H9 (cell line): ENCODE results near the gene BPIFB3. TPM values are rescaled to one million over a fixed set of nuclear protein-coding genes. Genes with fewer than 3 reads are reported as not detected.

Experiments
- DNase-seq: peaks from one replicate; pipeline ENCODE4 v3.0.0-alpha.2; 2017
- H2AFZ ChIP-seq: one replicate; pipeline ENCODE4 v1.6.1; 2013; ENCODE audit warnings: mild to moderate bottlenecking, low read length, control low read depth, moderate library complexity
- H2AK5ac ChIP-seq: 2 replicates; pipeline ENCODE4 v1.6.1; 2013; ENCODE audit warnings: low read length, control low read depth, mixed read lengths; ENCODE audit not compliant: insufficient read length
- H2BK120ac ChIP-seq: one replicate; pipeline ENCODE4 v1.6.1; 2013; ENCODE audit warnings: low read depth, mild to moderate bottlenecking, low read length, control low read depth, inconsistent platforms; ENCODE audit not compliant: poor library complexity, severe bottlenecking
- H2BK12ac ChIP-seq: 2 replicates; pipeline ENCODE4 v1.6.1; 2013; ENCODE audit warnings: low read length, control low read depth, mixed read lengths, low read depth; ENCODE audit not compliant: insufficient read length
- H2BK15ac ChIP-seq: 2 replicates; pipeline ENCODE4 v1.6.1; 2013; ENCODE audit warnings: low read depth, low read length, control low read depth
- H2BK20ac ChIP-seq: one replicate; pipeline ENCODE4 v1.6.1; 2013; ENCODE audit warnings: low read depth, mild to moderate bottlenecking, low read length, control low read depth, inconsistent platforms; ENCODE audit not compliant: poor library complexity, severe bottlenecking
- H2BK5ac ChIP-seq: 2 replicates; pipeline ENCODE4 v1.6.1; 2013; ENCODE audit warnings: low read length, control low read depth, mixed read lengths; ENCODE audit not compliant: insufficient read length
- H3K14ac ChIP-seq: 2 replicates; pipeline ENCODE4 v1.6.1; 2013; ENCODE audit warnings: low read length, control low read depth; ENCODE audit not compliant: insufficient read depth
- H3K18ac ChIP-seq: 2 replicates; pipeline ENCODE4 v1.6.1; 2013; ENCODE audit warnings: low read depth, mild to moderate bottlenecking, mixed read lengths, low read length, control low read depth; ENCODE audit not compliant: insufficient read length
- H3K23ac ChIP-seq: 2 replicates; pipeline ENCODE4 v1.6.1; 2013; ENCODE audit warnings: low read length, control low read depth, mixed read lengths, low read depth; ENCODE audit not compliant: insufficient read length
- H3K23me2 ChIP-seq: 2 replicates; pipeline ENCODE4 v1.6.1; 2013; ENCODE audit warnings: low read depth, mild to moderate bottlenecking, mixed read lengths, low read length, control low read depth; ENCODE audit not compliant: insufficient read length, poor library complexity, severe bottlenecking
- H3K27ac ChIP-seq: 2 replicates; pipeline ENCODE4 v1.5.1; 2013; ENCODE audit warnings: low read length, control low read depth, mixed read lengths, low read depth; ENCODE audit not compliant: insufficient read length
- H3K27me3 ChIP-seq: 2 replicates; pipeline ENCODE4 v1.6.1; 2013; ENCODE audit warnings: low read length, control low read depth, inconsistent platforms; ENCODE audit not compliant: insufficient read depth
- H3K4ac ChIP-seq: 2 replicates; pipeline ENCODE4 v1.6.1; 2013; ENCODE audit warnings: low read depth, mild to moderate bottlenecking, control low read depth, inconsistent platforms, low read length, moderate library complexity
- H3K4me1 ChIP-seq: 2 replicates; pipeline ENCODE4 v1.6.1; 2013; ENCODE audit warnings: low read length, control low read depth, inconsistent platforms; ENCODE audit not compliant: insufficient read depth
- H3K4me2 ChIP-seq: 2 replicates; pipeline ENCODE4 v1.6.1; 2013; ENCODE audit warnings: low read length, control low read depth, mixed read lengths; ENCODE audit not compliant: insufficient read length, insufficient read depth
- H3K56ac ChIP-seq: 2 replicates; pipeline ENCODE4 v1.6.1; 2013; ENCODE audit warnings: low read depth, mild to moderate bottlenecking, mixed read lengths, low read length, control low read depth; ENCODE audit not compliant: insufficient read length
- H3K79me1 ChIP-seq: 2 replicates; pipeline ENCODE4 v1.6.1; 2013; ENCODE audit warnings: low read depth, mild to moderate bottlenecking, moderate library complexity, low read length, control low read depth, inconsistent platforms; ENCODE audit not compliant: insufficient read depth, poor library complexity, severe bottlenecking
- H3K79me2 ChIP-seq: 2 replicates; pipeline ENCODE4 v1.6.1; 2013; ENCODE audit warnings: low read length, control low read depth, inconsistent platforms; ENCODE audit not compliant: insufficient read depth
- H3K9ac ChIP-seq: 2 replicates; pipeline ENCODE4 v1.6.1; 2013; ENCODE audit warnings: low read length, control low read depth, mixed read lengths; ENCODE audit not compliant: insufficient read length; ENCODE audit errors: extremely low read depth
- H3K9me3 ChIP-seq: one replicate; pipeline ENCODE4 v1.6.1; 2013; ENCODE audit warnings: low read depth, low read length, inconsistent platforms; ENCODE audit not compliant: control insufficient read depth
- H3T11ph ChIP-seq: one replicate; pipeline ENCODE4 v1.6.1; 2013; ENCODE audit warnings: mild to moderate bottlenecking, low read length, control low read depth, inconsistent platforms
- H4K20me1 ChIP-seq: one replicate; pipeline ENCODE4 v1.6.1; 2013; ENCODE audit not compliant: control insufficient read depth, insufficient read length, insufficient read depth
- H4K5ac ChIP-seq: 2 replicates; pipeline ENCODE4 v1.6.1; 2013; ENCODE audit warnings: low read depth, mild to moderate bottlenecking, mixed read lengths, low read length, control low read depth; ENCODE audit not compliant: insufficient read length
- H4K8ac ChIP-seq: replicated peaks from 2 replicates; pipeline ENCODE4 v1.6.1; 2013; ENCODE audit warnings: low read length, control low read depth, mixed read lengths, low read depth; ENCODE audit not compliant: insufficient read length
- H4K91ac ChIP-seq: 2 replicates; pipeline ENCODE4 v1.6.1; 2013; ENCODE audit warnings: low read depth, mild to moderate bottlenecking, moderate library complexity, mixed read lengths, low read length, control low read depth; ENCODE audit not compliant: insufficient read length
- H3K27ac Mint-ChIP-seq, 3 experiments: 2 replicates in 2 of 3; 3 replicates in 1 of 3; pipeline ENCODE4 v1.8.0; 2020 to 2021; ENCODE audit warnings: mixed read lengths in 3 of 3, mild to moderate bottlenecking in 1 of 3, moderate library complexity in 1 of 3
- H3K27me3 Mint-ChIP-seq: 2 replicates; pipeline ENCODE4 v1.8.0; 2021; ENCODE audit warnings: low read depth, mild to moderate bottlenecking, moderate library complexity, mixed read lengths
- H3K36me3 Mint-ChIP-seq, 3 experiments: 2 replicates in 2 of 3; 3 replicates in 1 of 3; pipeline ENCODE4 v1.8.0; 2020 to 2021; ENCODE audit warnings: low read depth in 3 of 3, mixed read lengths in 3 of 3; ENCODE audit not compliant: insufficient read depth in 1 of 3
- H3K4me1 Mint-ChIP-seq, 2 experiments: 2 replicates each; pipeline ENCODE4 v1.8.0; 2020; ENCODE audit warnings: mixed read lengths in 2 of 2
- H3K4me3 Mint-ChIP-seq, 2 experiments: 2 replicates in 1 of 2; 3 replicates in 1 of 2; pipeline ENCODE4 v1.8.0; 2020 to 2021; ENCODE audit warnings: mild to moderate bottlenecking in 2 of 2, mixed read lengths in 2 of 2, moderate library complexity in 1 of 2
- H3K9me3 Mint-ChIP-seq, 2 experiments: 2 replicates in 1 of 2; 3 replicates in 1 of 2; pipeline ENCODE4 v1.8.0; 2020; ENCODE audit warnings: mild to moderate bottlenecking in 2 of 2, mixed read lengths in 2 of 2, moderate library complexity in 1 of 2
- WGBS: extraction: QIAGEN DNeasy Blood & Tissue Kit; methylation state at CpG from one replicate; pipeline ENCODE4 v1.1.7; 2013; ENCODE audit warnings: missing lambda C conversion rate, low lambda C conversion rate, mixed read lengths; ENCODE audit not compliant: insufficient read length; ENCODE audit errors: extremely low coverage; 5-methylcytosine and 5-hydroxymethylcytosine counted together
- total RNA-seq: library from RNA; stranded (reverse); gene quantifications from 2 replicates; pipeline ENCODE4 v1.2.1, GENCODE V29; 2021
- TF ChIP-seq, protein P1 (sequence below): fragments of 200-600 bp; sonication (generic); conservative IDR thresholded peaks from 3 replicates; pipeline ENCODE4 v1.8.0; 2021; ENCODE audit warnings: antibody characterized with exemption, mild to moderate bottlenecking

The BPIFB3 gene
- total RNA-seq, 1 experiment from 2014 or later = not detected

DNA sequence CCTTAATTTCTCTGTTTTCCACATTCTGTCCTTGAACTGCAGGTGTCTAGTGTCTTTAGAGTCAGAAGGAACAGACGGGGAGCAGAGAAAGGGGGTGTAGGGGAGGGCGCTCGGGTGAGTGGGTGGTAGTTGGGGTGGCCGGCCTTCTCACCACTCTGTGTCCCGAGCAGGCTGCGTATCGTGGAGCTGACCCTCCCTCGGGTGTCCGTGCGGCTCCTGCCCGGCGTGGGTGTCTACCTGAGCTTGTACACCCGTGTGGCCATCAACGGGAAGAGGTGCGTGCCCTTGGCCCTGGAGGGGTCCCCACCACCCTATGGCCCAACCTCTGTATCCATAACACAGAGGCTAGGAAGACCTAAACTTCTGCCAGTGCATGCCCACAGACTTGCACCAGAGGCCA is 31.0 kb downstream of the BPIFB3 start:
- H3K23ac ChIP-seq = no peak overlapping the region
- H3K79me2 ChIP-seq = no peaks in the 10 kb centered on the region
- H3T11ph ChIP-seq = no peak overlapping the region
- H2BK12ac ChIP-seq = no peak overlapping the region
- H3K27ac ChIP-seq = no peak overlapping the region
- DNase-seq = no peak
- peaks cover 12% of the 10 kb centered on the region for H3K27me3 Mint-ChIP-seq
- H3K14ac ChIP-seq = no peak overlapping the region
- H2AK5ac ChIP-seq = no peak overlapping the region
- H4K91ac ChIP-seq = no peak overlapping the region
- H3K23me2 ChIP-seq = no peaks in the 10 kb centered on the region
- H3K56ac ChIP-seq = no peak overlapping the region
- H4K8ac ChIP-seq = no peak overlapping the region
- TF ChIP-seq, protein P1, sequence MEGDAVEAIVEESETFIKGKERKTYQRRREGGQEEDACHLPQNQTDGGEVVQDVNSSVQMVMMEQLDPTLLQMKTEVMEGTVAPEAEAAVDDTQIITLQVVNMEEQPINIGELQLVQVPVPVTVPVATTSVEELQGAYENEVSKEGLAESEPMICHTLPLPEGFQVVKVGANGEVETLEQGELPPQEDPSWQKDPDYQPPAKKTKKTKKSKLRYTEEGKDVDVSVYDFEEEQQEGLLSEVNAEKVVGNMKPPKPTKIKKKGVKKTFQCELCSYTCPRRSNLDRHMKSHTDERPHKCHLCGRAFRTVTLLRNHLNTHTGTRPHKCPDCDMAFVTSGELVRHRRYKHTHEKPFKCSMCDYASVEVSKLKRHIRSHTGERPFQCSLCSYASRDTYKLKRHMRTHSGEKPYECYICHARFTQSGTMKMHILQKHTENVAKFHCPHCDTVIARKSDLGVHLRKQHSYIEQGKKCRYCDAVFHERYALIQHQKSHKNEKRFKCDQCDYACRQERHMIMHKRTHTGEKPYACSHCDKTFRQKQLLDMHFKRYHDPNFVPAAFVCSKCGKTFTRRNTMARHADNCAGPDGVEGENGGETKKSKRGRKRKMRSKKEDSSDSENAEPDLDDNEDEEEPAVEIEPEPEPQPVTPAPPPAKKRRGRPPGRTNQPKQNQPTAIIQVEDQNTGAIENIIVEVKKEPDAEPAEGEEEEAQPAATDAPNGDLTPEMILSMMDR = no peak
- no peaks in the 10 kb centered on the region for H3K79me1 ChIP-seq
- H4K20me1 ChIP-seq = no peaks in the 10 kb centered on the region
- H2BK120ac ChIP-seq = no peak overlapping the region
- no peak overlapping the region for H2BK20ac ChIP-seq
- H3K9ac ChIP-seq = no peak overlapping the region
- WGBS = no CpG with 5 or more reads among the region's 15 CpGs
- H3K4me3 Mint-ChIP-seq = no peak overlapping the region
- H3K36me3 Mint-ChIP-seq = no peaks in the 10 kb centered on the region
- no peaks in the 10 kb centered on the region for H3K4me1 ChIP-seq
- no peak overlapping the region for H3K4ac ChIP-seq
- no peak overlapping the region for H2BK5ac ChIP-seq
- no peaks in the 10 kb centered on the region for H3K9me3 ChIP-seq
- H3K27ac Mint-ChIP-seq = no peak overlapping the region
- H3K9me3 Mint-ChIP-seq = no peaks in the 10 kb centered on the region
- no peak overlapping the region for H3K18ac ChIP-seq
- no peak overlapping the region for H3K4me2 ChIP-seq
- H2AFZ ChIP-seq = no peak overlapping the region
- no peaks in the 10 kb centered on the region for H3K4me1 Mint-ChIP-seq
- no peaks in the 10 kb centered on the region for H3K27me3 ChIP-seq
- H4K5ac ChIP-seq = no peak overlapping the region
- H2BK15ac ChIP-seq = no peak overlapping the region
